DND-41 (cell line): ENCODE data around the gene TXLNA.
"Not testable (repeated sequence)": the region's sequence is repeated elsewhere in the genome, so short reads cannot be mapped to it uniquely, and the experiment has no call there.

Experiments used
- ATAC-seq: fragments of 200-7000 bp; cut with Tn5 transposase; 3 replicates; pipeline ENCODE4 v1.9.1; 2021; ENCODE audit warnings: low read depth; ENCODE audit not compliant: insufficient read depth
- DNase-seq: peaks from one replicate; pipeline ENCODE4 v3.0.0-alpha.2; 2020
- H2AFZ ChIP-seq: 2 replicates; pipeline ENCODE4 v1.6.0; 2012; ENCODE audit warnings: low read depth, low read length
- H3K27ac ChIP-seq: 2 replicates; pipeline ENCODE4 v1.5.1; 2012; ENCODE audit warnings: low read length, inconsistent platforms
- H3K27me3 ChIP-seq: fragments of 200-600 bp; sonication (generic); 2 replicates; pipeline ENCODE4 v1.6.0; 2012; ENCODE audit warnings: low read length, mild to moderate bottlenecking, inconsistent platforms; ENCODE audit not compliant: insufficient read depth, poor library complexity
- H3K36me3 ChIP-seq: 2 replicates; pipeline ENCODE4 v1.5.1; 2012; ENCODE audit warnings: low read length, inconsistent platforms; ENCODE audit not compliant: insufficient read depth
- H3K4me1 ChIP-seq: 2 replicates; pipeline ENCODE4 v1.5.1; 2012; ENCODE audit warnings: mild to moderate bottlenecking, low read length; ENCODE audit not compliant: insufficient read depth
- H3K4me2 ChIP-seq: 2 replicates; pipeline ENCODE4 v1.6.0; 2012; ENCODE audit warnings: mild to moderate bottlenecking, moderate library complexity, low read length, inconsistent platforms; ENCODE audit not compliant: insufficient read depth
- H3K4me3 ChIP-seq, 2 experiments: fragments of 200-600 bp in 1 of 2; shearing (Covaris generic) in 1 of 2; 2 replicates each; pipeline ENCODE4 v1.5.1; 2012 to 2016; ENCODE audit warnings: inconsistent platforms in 2 of 2, low read length in 2 of 2, mild to moderate bottlenecking in 2 of 2, low read depth in 1 of 2, moderate library complexity in 1 of 2
- H3K79me2 ChIP-seq: 2 replicates; pipeline ENCODE4 v1.6.0; 2012; ENCODE audit warnings: low read length, inconsistent platforms; ENCODE audit not compliant: insufficient read depth
- H3K9ac ChIP-seq: 2 replicates; pipeline ENCODE4 v1.6.0; 2012; ENCODE audit warnings: low read depth, mild to moderate bottlenecking, inconsistent platforms, low read length, moderate library complexity
- H3K9me3 ChIP-seq: 2 replicates; pipeline ENCODE4 v1.5.1; 2012; ENCODE audit warnings: low read length, moderate library complexity, mild to moderate bottlenecking, inconsistent platforms; ENCODE audit not compliant: insufficient read depth, severe bottlenecking
- H4K20me1 ChIP-seq: 2 replicates; pipeline ENCODE4 v1.6.0; 2012; ENCODE audit warnings: low read length; ENCODE audit not compliant: insufficient read depth
- EZH2 ChIP-seq: IDR thresholded peaks from 3 replicates; pipeline ENCODE4 v1.6.1; 2012; ENCODE audit warnings: borderline replicate concordance, low read depth, mild to moderate bottlenecking, moderate library complexity, low read length, inconsistent platforms; ENCODE audit not compliant: severe bottlenecking
- TF ChIP-seq, protein P1 (sequence below): IDR thresholded peaks from 2 replicates; pipeline ENCODE4 v1.5.1; 2012; ENCODE audit warnings: borderline replicate concordance, low read length, moderate library complexity, mild to moderate bottlenecking; ENCODE audit not compliant: poor library complexity, severe bottlenecking; ENCODE audit errors: extremely low read depth

Gene TXLNA

DNA sequence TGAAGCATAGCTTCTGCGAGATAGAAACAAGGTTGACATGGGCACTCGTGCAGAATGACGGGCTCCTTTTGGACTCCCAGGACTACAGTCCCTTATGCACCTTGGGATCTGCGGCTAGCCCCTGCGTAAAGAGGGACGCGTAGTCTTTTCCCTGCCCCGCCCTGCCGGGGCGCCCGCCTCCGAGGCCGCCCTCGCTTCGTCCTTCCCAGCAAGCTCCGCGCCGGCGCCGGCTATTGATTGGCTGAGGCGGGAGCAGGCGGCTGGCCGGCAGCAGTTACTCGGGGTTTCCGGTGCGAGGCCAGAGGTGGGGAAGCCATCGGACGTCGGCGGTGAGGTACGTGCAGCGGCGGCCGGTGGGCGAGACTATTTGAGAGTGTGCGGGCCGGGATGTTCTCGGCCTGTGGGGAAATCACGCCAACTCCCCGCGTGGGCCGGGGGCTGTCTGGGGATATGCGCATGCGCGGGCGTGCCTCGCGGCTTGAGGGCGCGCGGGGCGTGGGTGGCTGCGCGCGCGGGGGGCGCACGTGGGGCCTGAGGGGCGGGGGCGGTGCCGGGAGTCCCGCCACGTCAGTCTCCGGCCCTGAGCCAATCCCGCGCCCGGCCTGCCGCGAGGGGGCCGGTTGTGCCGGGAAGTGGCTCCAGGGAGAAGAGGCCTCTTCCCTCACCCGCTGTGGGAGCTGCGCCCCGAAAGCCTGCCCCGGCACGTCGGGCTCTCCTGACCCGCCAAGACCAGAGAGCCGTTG is at the start of gene TXLNA:
Gene TXLNA (plus strand): TSS at position 233 of the 743 bp plus-strand sequence. CDS start 671 bp downstream, outside the sequence.
- peak within 1 kb of the TSS; percentile 98 for H3K4me2 ChIP-seq
- H3K4me3 ChIP-seq, result peak within 1 kb of the TSS; percentile 92 to 95
- peak within 1 kb of the TSS; percentile 94 for H3K27ac ChIP-seq
- peak within 1 kb of the TSS; percentile 77 for H2AFZ ChIP-seq
- peak; percentile 90 for ATAC-seq
- no peaks in the 10 kb centered on the region for H3K9me3 ChIP-seq
- H4K20me1 ChIP-seq, result peaks cover 23% of the 10 kb centered on the region
- peaks cover 49% of the 10 kb centered on the region for H3K4me1 ChIP-seq
- peak within 1 kb of the TSS; percentile 95 for H3K9ac ChIP-seq
- TF ChIP-seq EZH2, result no peak
- TF ChIP-seq, protein P1, sequence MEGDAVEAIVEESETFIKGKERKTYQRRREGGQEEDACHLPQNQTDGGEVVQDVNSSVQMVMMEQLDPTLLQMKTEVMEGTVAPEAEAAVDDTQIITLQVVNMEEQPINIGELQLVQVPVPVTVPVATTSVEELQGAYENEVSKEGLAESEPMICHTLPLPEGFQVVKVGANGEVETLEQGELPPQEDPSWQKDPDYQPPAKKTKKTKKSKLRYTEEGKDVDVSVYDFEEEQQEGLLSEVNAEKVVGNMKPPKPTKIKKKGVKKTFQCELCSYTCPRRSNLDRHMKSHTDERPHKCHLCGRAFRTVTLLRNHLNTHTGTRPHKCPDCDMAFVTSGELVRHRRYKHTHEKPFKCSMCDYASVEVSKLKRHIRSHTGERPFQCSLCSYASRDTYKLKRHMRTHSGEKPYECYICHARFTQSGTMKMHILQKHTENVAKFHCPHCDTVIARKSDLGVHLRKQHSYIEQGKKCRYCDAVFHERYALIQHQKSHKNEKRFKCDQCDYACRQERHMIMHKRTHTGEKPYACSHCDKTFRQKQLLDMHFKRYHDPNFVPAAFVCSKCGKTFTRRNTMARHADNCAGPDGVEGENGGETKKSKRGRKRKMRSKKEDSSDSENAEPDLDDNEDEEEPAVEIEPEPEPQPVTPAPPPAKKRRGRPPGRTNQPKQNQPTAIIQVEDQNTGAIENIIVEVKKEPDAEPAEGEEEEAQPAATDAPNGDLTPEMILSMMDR, result no peak
- H3K36me3 ChIP-seq, result peaks cover 45% of the 10 kb centered on the region
- DNase-seq, result peak; percentile 93
- H3K27me3 ChIP-seq, result no peaks in the 10 kb centered on the region
- H3K79me2 ChIP-seq, result peaks cover 48% of the 10 kb centered on the region

DNA sequence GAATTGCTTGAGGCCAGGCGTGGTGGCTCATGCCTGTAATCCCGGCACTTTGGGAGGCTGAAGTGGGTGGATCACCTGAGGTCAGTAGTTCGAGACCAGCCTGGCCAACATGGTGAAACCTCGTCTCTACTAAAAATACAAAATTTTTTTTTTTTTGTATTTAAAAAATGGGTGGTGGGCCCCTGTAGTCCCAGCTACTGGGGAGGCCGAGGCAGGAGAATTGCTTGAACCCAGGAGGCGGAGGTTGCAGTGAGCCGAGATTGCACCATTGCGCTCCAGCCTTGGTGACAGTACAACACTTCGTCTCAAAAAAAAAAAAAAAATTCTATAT is 45.6 kb upstream of the TXLNA start:
- H2AFZ ChIP-seq, H3K27ac ChIP-seq, H3K4me2 ChIP-seq, DNase-seq, H3K9ac ChIP-seq, H3K36me3 ChIP-seq, H3K27me3 ChIP-seq, H3K4me3 ChIP-seq, H3K9me3 ChIP-seq, ATAC-seq: not testable (repeated sequence)
- peaks cover 27% of the 10 kb centered on the region; the same call in 1 of the 2 replicates for H4K20me1 ChIP-seq
- H3K4me1 ChIP-seq, result peaks cover 14% of the 10 kb centered on the region
- H3K79me2 ChIP-seq, result peaks cover 96% of the 10 kb centered on the region

DNA sequence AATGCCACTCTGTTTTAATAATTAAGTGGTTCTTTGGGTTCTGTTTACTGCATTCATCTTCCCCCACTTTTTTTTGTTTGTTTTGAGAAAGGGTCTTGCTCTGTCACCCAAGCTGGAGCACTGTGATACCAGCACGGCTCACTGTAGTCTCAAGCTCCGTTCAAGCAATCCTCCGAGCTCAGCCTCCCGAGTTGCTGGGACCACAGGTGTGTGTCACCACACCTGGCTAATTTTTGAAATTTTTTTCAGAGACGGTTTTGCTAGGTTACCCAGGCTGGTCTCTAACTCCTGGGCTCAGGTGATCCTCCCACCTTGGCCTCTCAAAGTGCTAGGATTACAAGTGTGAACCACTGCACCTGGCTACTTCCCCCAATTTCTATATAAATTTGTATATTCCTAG is 42.4 kb upstream of the TXLNA start:
- Histone ChIP-seq H3K36me3 (no peaks in the 10 kb centered on the region), H2AFZ (no peak overlapping the region), H3K27me3 (no peaks in the 10 kb centered on the region), H3K4me2 (no peak overlapping the region), H3K9ac (no peak overlapping the region), H3K79me2 (peaks cover 96% of the 10 kb centered on the region), H3K9me3 (no peaks in the 10 kb centered on the region), H4K20me1 (peaks cover 34% of the 10 kb centered on the region; the same call in 1 of the 2 replicates), H3K4me1 (peaks cover 18% of the 10 kb centered on the region), H3K4me3 (no peak overlapping the region), H3K27ac (no peak overlapping the region)
- ATAC-seq (no peak), DNase-seq (no peak)
- no peak for TF ChIP-seq EZH2
- TF ChIP-seq, protein P1, result no peak

GRCh38 chr1:32138965-32139364 is 40.5 kb upstream of the TXLNA start:
- H3K27ac ChIP-seq, result no peak overlapping the region
- peaks cover 18% of the 10 kb centered on the region for H3K4me1 ChIP-seq
- H3K9me3 ChIP-seq, result no peaks in the 10 kb centered on the region
- ATAC-seq (no peak), DNase-seq (no peak)
- H3K36me3 ChIP-seq, result no peaks in the 10 kb centered on the region
- peaks cover 98% of the 10 kb centered on the region for H3K79me2 ChIP-seq
- H3K27me3 ChIP-seq, result no peaks in the 10 kb centered on the region
- H3K4me2 ChIP-seq, result no peak overlapping the region
- H4K20me1 ChIP-seq, result peaks cover 42% of the 10 kb centered on the region; the same call in 1 of the 2 replicates
- no peak for TF ChIP-seq EZH2
- TF ChIP-seq, protein P1, result no peak
- no peak overlapping the region for H2AFZ ChIP-seq
- H3K9ac ChIP-seq, result no peak overlapping the region
- no peak overlapping the region for H3K4me3 ChIP-seq
